HG03097 (cell line): ENCODE results near the gene TPST2.

Experiments
- ATAC-seq: cut with Tn5 transposase; IDR thresholded peaks from one replicate; pipeline ENCODE4 v1.9.1; 2021; ENCODE audit not compliant: unreplicated experiment, low FRiP score

Gene TPST2

GRCh38 chr22:26508148-26508547, 81.8 kb downstream of the TPST2 start:
- ATAC-seq, result no peak

GRCh38 chr22:26503758-26504157, 86.2 kb downstream of the TPST2 start:
- ATAC-seq, result no peak

- ATAC-seq, result no peak
Observed at GRCh38 chr22:26502688-26503561, 87.0 kb downstream of the TPST2 start.

GRCh38 chr22:26501996-26502395, 87.9 kb downstream of the TPST2 start:
- no peak for ATAC-seq

- no peak for ATAC-seq
Observed at GRCh38 chr22:26499188-26499703, 90.7 kb downstream of the TPST2 start.

GRCh38 chr22:26496456-26496855, 93.5 kb downstream of the TPST2 start:
- no peak for ATAC-seq

GRCh38 chr22:26494506-26494905, 95.4 kb downstream of the TPST2 start:
- ATAC-seq, result no peak

- no peak for ATAC-seq
Observed at GRCh38 chr22:26492220-26492619, 97.7 kb downstream of the TPST2 start.

GRCh38 chr22:26489447-26490036, 100.4 kb downstream of the TPST2 start:
- ATAC-seq, result no peak

- no peak for ATAC-seq
Observed at GRCh38 chr22:26487996-26488395, 101.9 kb downstream of the TPST2 start.

GRCh38 chr22:26486394-26486793, 103.5 kb downstream of the TPST2 start:
- ATAC-seq, result no peak

- ATAC-seq, result no peak
Observed at GRCh38 chr22:26485806-26486390, 104.0 kb downstream of the TPST2 start.

- no peak for ATAC-seq
Observed at GRCh38 chr22:26485013-26485412, 104.9 kb downstream of the TPST2 start.

GRCh38 chr22:26484360-26484706, 105.6 kb downstream of the TPST2 start:
- ATAC-seq, result no peak

- ATAC-seq, result peak; percentile 62
Observed at GRCh38 chr22:26483439-26484359, 106.2 kb downstream of the TPST2 start, which contains the start of the genes HPS4 and SRRD. Gene HPS4, minus strand, starts transcription at chr22:26483783. Its CDS starts 2,021 bp downstream, at chr22:26481762. Gene SRRD, plus strand, starts transcription at chr22:26483877. Its CDS starts 14 bp downstream, at chr22:26483891.

- no peak for ATAC-seq
Observed at GRCh38 chr22:26483043-26483438, 106.9 kb downstream of the TPST2 start.

- no peak for ATAC-seq
Observed at GRCh38 chr22:26482161-26482560, 107.8 kb downstream of the TPST2 start.

- no peak for ATAC-seq
Observed at GRCh38 chr22:26481694-26482093, 108.2 kb downstream of the TPST2 start.

- ATAC-seq, result no peak
Observed at GRCh38 chr22:26481112-26481693, 108.7 kb downstream of the TPST2 start.

GRCh38 chr22:26480611-26480932, 109.4 kb downstream of the TPST2 start:
- no peak for ATAC-seq
